ENCODE measurements around the gene EPHA8.

Gene EPHA8

DNA sequence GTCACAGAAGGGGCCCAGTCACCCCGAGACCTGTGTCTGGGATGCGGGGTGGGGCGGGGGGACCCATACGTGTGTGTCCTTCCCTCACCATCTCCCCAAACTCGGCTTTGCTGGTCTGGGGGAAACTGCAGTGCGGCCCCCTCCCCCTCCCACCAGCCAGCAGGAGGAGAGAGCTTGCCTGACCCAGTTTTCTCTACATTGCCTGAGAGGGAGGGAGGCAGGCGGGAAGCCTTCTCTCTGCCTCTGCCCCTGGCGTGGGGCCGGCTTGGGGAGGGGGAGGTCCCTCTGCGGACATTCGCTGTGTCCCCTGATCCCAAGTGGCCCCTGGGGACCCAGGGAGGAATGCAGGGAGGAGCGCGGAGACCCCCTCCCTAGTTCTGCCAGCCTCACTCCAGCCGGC is 3.9 kb downstream of the EPHA8 start:
- DNase-seq (ENCODE audit: low read depth), result no peak

DNA sequence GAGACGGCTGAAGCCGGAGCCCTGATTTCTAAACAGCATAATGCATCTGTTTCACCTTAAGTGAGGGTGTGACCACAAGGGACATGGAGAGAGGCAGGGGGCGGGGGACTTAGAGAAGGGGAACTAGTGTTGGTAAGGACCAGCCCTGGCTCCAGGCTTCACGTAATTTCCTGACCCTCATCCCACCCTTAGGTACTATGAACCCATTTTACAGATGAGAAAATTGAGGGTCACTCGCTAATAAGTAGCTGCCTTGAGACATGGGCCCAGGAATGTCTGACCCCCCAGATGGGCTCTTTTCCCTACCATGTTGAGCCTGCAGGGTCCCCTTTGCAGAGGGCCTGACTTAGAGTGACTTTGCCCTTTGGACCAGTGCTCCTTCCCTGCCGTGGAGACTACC is 4.7 kb downstream of the EPHA8 start:
- no peak for DNase-seq (ENCODE audit: low read depth)

DNA sequence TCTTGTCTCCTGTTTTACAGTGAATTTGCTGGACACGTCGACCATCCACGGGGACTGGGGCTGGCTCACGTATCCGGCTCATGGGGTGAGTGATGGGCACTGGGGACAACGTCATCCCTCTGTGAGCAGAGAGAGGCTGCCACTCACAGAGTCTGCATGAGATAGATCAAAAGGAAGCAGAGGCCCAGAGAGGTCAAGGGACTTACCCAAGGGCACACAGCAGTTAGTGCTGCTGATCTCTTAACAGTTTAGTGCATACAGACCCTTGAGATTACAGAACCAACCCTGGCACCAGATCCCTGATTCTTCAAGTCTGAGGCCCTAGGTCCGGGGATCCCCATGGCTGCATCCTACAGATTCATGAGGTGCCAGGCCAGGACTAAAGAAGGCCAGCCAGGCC is 6.0 kb downstream of the EPHA8 start:
- DNase-seq (ENCODE audit: low read depth), result no peak

DNA sequence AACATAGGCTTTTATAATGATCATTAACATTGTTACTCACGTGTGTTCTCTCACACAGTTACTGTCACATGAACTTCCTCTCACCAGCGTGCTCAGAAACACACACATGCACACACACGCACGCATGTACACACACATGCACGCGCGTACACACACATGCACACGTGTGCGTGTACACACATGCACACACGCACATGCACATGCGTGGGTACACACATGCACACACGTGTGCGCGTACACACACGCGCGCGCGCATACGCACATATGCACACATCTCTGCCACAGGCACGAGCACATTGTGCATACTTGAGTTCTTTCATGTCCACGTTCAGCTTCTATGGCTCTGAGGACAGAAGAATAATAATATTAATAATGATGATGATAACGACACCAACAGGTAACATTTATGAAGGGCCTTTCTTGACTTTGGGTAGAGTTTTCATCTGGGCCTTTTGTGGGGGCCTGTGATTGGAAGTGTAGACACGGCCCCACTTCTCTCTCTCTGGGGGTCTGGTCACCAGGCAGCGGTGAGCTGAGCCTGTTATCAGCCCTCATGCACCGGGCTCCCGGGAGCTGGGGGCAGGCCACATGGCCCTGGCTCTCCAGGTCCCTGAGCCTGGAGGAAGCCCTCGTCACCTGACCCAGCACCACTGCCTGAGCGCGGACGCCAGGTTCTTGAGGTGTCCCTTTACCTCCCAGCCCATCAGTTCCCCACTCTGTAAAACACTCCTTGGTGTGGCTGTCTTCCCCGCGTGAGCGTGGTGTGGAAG is 7.0 kb downstream of the EPHA8 start:
- DNase-seq (ENCODE audit: low read depth), result no peak

DNA sequence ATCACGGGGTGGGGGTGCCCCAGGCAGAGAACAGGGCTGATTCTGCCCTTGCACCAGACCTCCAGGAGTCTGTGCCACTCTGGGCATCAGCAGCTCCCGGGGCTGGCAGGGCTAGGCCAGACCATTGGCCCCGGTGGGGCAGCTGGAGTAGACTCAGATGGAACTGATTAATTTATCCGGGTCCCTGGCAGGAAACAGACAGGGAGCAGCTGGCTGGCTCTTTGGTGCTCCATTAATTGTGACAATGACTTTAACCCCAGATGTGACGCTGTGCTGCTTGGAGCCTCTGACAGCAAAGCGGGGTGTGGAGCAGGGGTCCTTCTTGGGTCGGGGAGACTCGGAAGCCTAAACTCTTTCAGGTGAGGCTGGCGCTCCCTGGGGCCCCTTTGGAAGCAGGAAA is 9.5 kb downstream of the EPHA8 start:
- no peak for DNase-seq (ENCODE audit: low read depth)

DNA sequence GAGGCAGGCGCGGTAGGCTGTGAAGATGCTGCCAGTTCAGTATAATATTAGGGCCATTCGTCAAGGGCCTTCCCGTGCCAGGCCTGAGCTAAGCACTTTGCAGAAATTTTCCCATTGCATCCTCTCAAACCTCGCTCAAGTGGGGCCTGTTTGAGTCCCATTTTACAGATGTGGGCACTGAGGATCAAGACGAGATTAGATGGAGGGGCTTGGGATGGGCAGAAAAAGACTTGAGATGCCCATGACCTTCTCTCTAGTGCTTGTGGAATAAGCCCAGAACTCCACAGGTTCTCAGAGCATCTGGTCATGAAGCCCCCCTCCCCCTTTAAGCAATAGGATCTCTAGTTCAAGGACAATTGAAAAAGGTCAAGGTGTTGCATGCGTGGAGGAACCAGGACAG is 9.9 kb downstream of the EPHA8 start:
- DNase-seq (ENCODE audit: low read depth), result no peak

DNA sequence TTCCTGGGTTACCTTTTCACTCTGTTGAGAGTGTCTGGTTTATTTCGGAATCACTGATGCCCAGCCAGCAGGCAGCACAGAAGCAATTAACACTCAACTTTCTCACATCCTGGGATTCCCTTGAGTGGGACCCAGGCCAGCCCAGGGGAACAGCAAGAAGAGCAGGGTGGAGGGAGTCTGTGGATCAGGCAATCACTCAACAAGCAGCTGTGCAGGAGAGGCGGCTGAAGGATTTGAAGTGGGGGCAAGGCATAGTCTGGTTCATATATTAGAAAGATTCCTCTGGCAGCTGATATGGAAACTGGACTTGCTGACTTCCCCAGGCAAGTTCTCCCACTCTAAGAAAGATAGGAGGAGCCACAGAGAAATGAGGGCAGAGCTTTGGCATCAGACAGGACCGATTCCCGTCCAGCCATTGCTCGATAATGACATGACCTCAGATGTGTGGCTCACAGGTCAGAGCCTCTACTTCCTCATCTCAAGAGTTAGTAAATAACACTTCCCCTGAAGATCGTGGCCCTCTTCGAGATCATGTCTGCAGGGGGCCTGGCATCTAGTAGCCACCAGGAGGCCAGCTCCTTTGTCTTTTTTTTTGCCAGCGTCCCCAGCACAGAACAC is 12.4 kb downstream of the EPHA8 start:
- no peak for DNase-seq (ENCODE audit: low read depth)

DNA sequence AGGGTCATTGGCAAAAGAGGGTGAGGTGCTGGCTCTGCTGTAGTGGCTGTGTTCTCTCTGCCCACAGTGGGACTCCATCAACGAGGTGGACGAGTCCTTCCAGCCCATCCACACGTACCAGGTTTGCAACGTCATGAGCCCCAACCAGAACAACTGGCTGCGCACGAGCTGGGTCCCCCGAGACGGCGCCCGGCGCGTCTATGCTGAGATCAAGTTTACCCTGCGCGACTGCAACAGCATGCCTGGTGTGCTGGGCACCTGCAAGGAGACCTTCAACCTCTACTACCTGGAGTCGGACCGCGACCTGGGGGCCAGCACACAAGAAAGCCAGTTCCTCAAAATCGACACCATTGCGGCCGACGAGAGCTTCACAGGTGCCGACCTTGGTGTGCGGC is 12.9 kb downstream of the EPHA8 start:
- no peak for DNase-seq (ENCODE audit: low read depth)

DNA sequence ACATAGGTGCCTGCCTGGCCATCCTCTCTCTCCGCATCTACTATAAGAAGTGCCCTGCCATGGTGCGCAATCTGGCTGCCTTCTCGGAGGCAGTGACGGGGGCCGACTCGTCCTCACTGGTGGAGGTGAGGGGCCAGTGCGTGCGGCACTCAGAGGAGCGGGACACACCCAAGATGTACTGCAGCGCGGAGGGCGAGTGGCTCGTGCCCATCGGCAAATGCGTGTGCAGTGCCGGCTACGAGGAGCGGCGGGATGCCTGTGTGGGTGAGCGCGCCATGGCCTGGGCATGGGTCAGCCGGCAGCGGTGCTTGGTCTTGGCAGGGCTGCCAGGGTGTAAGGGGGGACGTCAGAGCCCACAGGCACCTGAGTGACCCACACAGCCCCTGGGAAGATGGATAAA is 13.3 kb downstream of the EPHA8 start:
- no peak for DNase-seq (ENCODE audit: low read depth)

DNA sequence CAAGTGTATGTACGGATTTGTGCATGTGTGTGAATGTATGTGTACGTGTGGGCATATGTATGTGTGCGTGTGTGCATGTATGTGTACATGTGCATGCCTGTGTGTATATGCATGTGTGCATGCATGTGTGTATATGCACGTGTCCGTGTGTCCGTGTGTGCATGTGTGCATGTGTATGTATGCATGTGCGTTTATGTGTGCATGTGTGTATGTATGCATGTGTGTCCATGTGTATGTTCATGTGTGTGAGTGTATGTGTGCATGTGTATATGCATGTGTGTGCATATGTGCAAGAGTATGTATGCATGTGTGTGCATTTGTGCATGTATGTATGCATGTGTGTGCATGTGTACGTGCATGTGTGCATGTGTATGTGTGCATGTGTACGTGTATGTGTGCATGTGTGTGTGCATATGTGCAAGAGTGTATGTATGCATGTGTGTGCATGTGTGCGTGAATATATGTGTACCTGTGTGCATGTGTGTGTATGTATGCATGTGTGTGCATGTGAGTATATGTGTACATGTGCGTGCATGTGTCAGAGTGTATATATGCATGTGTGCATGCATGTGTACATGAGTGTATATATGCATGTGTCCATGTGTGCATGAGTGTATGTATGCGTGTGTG is 15.6 kb downstream of the EPHA8 start:
- no peak for DNase-seq (ENCODE audit: low read depth)

DNA sequence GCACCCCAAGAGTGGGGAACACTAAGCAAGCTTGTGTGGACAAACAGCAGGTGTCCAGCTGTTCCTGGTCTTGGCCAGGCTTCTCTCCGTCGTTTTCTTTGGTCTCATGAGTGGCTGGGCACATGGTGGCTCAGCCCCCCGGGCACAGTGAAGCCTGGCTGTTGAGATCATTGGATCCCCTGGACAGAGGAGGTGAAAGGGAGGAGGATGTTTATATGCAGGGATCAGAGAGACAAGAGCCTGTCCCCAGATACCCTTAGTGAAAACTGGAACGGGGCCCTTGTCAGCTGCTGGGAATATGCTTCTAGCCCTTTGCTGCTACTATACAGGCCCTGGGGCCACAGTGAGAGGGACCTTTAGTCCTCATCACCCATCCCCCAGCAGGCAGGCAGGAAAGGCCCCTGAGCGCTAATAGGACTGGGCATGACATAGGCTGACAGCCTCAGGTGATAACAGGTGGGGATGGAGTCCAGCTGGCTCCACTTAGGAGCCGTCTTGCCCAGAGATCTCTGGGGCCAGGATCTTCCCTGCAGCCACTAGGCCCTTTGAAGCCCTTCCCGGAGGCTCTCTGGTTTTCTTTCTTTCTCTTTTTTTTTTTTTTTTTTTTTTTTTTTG is 16.4 kb downstream of the EPHA8 start:
- no peak for DNase-seq (ENCODE audit: low read depth)

DNA sequence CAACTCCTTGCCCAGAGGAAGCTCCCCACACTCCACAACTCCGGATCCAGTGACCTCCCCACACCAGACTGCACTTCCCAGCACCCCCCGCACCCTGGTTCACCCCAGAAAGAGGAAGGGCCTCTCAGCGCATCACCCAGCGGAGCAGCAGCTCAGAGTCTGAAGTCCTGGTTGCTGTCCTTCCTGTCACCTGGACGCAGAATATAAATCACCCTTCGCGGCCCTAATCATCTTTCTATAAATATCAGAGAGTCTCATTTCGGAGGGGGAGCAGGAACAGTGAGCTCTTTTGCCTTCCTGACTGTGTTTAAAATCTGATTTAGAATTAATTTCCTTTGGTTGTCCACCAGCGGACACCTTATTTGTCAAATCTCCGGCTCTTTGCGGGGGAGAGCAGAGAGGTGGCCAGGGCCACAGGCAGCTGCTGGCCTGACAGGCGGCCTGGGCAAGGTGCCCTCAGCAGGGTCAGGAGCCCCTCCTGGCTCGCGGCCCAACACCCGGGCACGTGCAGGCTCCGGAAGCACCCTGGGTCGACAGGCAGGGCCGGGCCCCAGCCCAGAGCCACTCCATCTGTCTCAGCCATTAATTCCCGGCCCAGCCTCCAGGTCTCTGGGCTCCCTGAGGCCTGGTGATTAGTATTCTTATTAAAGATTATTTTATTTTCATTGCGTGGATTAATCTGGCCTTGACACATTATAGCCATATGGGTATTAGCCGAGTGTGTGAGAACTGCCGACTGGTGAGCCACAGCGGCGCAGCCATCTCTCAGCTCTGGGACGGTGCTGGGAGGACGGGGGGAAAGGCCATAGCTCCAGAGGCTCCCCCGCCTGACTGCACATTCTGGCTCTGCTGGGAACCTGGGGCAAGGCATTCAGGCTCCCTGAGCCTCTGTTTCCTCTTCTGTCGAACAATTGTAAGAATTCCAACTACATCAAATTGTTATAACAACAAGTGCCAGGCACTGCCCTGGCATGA is 19.7 kb downstream of the EPHA8 start:
- DNase-seq (ENCODE audit: low read depth), result no peak

DNA sequence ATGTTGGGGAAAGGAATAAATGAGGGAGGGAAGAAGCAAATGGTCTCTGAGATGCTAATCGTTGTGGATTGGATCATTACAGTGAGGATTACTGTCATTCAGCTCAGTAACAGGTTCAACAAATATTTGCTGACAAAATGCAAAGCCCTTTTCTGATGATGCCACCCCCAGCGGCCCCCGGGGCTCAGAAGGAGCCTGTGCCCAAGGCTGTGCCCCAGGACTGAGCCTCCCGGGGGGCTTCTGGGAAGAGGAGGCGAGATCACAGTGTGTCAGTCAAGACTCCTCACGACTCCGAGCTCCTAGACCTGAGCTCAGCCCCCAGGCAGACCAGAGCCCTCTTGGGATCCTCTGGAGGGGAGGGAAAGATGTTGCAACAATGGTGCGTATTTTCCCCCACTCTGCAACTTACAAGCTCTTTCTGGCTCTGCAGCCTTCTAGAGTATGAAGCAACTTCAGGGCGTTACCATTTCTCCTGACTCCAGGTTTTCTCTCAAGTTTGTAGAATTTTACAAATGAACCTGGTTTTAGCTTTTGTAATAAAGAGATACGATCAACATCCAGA is 20.8 kb downstream of the EPHA8 start:
- DNase-seq (ENCODE audit: low read depth), result no peak

DNA sequence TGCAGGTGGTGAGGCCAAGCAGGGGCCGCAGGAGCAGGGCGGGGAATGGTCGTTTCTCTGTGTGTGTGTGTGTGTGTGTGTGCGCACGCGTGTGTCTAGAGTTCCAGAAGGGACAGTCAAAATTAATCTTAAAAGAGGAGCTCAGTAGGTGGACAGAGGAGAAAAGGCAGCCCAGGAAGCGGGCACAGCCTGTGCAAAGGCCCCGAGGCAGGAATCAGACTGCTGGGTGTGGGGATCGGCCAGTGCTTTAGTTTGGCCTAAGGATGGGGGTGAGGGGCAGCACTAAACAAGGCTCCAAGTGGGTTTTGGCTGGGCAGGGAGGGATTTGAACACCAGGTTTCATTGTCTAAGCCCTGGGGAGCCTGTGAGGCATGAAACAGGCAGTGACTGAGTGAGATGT is 21.7 kb downstream of the EPHA8 start:
- no peak for DNase-seq (ENCODE audit: low read depth)

DNA sequence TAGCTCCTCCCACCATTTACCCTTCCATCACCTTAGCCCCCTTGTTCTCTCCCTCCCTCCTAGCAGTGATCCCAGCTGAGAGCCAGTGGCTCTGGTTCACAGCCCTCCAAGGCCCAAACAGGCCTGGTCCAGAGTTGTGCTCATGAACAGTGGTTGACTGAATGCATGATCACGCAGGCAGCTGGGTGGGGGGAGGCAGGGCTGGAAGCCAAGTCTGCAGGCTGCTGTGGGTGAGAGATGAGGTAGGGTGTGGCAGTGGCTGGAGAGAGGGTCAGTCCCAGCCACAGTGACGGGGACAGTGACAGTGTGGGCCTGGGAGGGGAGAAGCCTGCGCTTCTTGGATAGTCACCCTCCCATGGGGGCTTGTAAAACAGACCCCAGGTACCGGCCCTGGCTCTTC is 22.2 kb downstream of the EPHA8 start:
- no peak for DNase-seq (ENCODE audit: low read depth)

DNA sequence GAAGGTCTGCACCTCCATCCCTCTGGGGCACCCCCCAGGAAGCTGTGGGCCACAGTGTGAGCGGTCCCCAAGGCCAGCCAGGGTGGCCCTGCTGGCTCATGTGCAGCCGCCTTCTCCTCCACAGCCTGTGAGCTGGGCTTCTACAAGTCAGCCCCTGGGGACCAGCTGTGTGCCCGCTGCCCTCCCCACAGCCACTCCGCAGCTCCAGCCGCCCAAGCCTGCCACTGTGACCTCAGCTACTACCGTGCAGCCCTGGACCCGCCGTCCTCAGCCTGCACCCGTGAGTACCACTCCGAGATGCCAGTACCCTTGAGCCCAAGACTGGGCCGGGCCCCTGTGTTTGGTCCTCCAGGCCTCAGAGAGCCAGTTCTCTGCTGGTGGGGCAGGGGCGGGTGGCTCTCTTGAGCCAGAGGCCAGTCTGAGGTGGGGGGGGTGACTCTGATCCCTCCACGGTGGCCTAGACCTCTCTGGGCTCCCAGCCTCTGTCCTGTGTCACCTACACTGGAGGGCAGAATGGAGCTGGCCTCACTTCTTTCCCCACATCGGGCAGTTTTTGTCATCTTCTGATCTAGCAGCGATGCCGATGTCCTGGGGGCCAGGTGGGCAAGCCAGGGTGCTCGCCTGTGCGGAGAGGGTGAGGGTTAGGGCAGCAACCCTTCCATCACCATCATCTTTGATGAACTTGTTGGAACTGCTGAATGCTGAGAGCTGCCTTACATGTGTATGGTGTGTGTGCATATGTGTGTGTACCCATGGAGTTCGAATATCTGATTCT is 23.3 kb downstream of the EPHA8 start:
- no peak for DNase-seq (ENCODE audit: low read depth)

DNA sequence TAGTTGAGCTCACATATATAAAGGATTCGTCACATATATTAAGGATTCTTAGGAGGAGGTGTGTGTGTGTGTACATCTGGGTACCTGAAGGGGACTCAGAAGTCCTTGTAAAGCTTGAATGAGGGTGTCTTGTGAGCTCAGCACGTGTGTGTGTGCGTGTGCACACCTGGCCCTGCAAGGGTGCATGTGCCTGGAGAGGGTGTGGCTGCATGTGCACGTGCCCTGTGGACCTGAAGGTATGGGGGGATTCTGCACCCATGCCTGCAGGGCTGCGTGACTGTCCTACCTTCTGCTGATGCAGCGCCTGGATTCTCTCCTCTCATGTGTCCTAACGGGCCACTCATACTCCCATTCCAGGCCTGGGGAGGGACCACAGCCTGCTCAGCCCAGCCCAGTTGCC is 24.0 kb downstream of the EPHA8 start:
- DNase-seq (ENCODE audit: low read depth), result no peak

DNA sequence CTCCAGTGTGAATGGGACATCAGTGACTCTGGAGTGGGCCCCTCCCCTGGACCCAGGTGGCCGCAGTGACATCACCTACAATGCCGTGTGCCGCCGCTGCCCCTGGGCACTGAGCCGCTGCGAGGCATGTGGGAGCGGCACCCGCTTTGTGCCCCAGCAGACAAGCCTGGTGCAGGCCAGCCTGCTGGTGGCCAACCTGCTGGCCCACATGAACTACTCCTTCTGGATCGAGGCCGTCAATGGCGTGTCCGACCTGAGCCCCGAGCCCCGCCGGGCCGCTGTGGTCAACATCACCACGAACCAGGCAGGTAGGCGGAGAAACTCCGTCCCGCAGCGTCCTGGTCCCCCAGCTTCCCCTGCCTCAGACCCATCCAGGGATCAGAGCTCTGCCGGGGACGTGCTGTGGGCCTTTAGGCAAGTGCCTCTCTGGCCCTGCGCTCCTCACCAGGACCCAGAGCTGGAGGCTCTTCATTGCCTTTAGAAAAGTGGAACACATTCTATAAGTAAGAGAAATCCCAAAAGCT is 25.7 kb downstream of the EPHA8 start:
- DNase-seq (ENCODE audit: low read depth), result no peak

DNA sequence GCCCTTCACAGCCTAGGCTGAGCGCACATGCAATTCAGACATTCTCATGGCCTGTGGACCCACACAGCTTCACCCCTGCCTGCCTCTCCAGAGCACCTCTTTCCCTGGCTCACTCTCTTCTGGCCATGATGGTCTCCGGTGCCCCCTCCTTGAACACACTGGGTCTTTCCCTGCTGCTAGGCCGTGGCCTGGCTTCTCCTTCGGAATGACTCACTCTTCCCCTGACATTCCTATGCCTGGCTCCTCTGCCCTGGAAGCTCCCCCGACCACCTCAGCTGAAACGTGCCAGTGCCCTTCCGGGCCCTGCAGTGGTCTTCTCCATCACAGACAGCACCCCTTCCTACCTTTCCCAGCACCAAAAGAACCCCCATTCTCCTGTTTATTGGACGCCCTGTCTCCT is 28.3 kb downstream of the EPHA8 start:
- DNase-seq (ENCODE audit: low read depth), result no peak

DNA sequence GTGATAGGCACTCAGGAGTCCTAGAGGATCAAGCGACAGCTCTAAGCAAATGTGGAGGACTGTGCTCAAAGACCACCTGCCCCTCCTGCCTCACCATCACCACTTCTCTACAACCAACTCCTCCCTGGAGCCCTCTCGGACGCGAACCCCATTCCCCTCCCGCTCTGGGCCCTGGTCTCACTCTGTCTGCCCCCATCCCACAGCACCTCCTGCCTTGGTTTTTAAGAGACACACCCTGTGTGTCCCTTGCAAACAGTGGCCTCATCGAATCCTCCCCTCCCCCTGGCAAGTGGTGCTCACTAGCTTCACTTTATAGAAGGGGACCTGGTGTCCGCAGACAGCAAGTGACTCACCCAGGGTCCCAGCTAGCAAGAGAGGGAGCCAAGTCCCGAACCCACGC is 28.8 kb downstream of the EPHA8 start:
- no peak for DNase-seq (ENCODE audit: low read depth)
